MM.1S (cell line): Measurements from ENCODE around the gene MCTP2.

Experiments
- CTCF ChIP-seq: fragments of 300-600 bp; sonication (generic); IDR thresholded peaks from 2 replicates; pipeline ENCODE4 v1.5.1; 2016; ENCODE audit warnings: antibody characterized with exemption, low read length, mixed read lengths
- EZH2 ChIP-seq: fragments of 300-600 bp; sonication (generic); optimal IDR thresholded peaks from 2 replicates; pipeline ENCODE3; 2017; ENCODE audit warnings: low read depth, mild to moderate bottlenecking, antibody characterized with exemption, low read length, mixed read lengths

GRCh38 chr15:94242257-94242656 is 10.9 kb downstream of the MCTP2 start:
- TF ChIP-seq EZH2 (no peak), CTCF (no peak)
